Astrocyte (in vitro differentiated cells and primary cell): ENCODE results near the gene SEC22A. TPM values are rescaled to one million over a fixed set of nuclear protein-coding genes. Genes with fewer than 3 reads are reported as not detected.

Experiments
- DNase-seq: peaks from one replicate; pipeline ENCODE4 v3.0.0-alpha.2; 2010; ENCODE audit warnings: low read depth
- FAIRE-seq: peaks from 2 replicates; lab custom pipeline; 2011; peaks lifted over from hg19 to GRCh38; lab: Jason Lieb, UNC
- H2AFZ ChIP-seq: 2 replicates; pipeline ENCODE4 v1.6.0; 2012; ENCODE audit warnings: low read depth, low read length, inconsistent platforms
- H3K27ac ChIP-seq: 2 replicates; pipeline ENCODE4 v1.5.1; 2011; ENCODE audit warnings: low read depth, low read length, inconsistent platforms
- H3K27me3 ChIP-seq: 2 replicates; pipeline ENCODE4 v1.6.0; 2011; ENCODE audit warnings: low read length, inconsistent platforms; ENCODE audit not compliant: insufficient read depth
- H3K36me3 ChIP-seq: 2 replicates; pipeline ENCODE4 v1.5.1; 2011; ENCODE audit warnings: low read length, inconsistent platforms; ENCODE audit not compliant: insufficient read depth
- H3K4me1 ChIP-seq: 2 replicates; pipeline ENCODE4 v1.5.1; 2011; ENCODE audit warnings: low read length, inconsistent platforms; ENCODE audit not compliant: insufficient read depth
- H3K4me2 ChIP-seq: 2 replicates; pipeline ENCODE4 v1.6.0; 2012; ENCODE audit warnings: low read length, inconsistent platforms
- H3K4me3 ChIP-seq: 2 replicates; pipeline ENCODE4 v1.5.1; 2011; ENCODE audit warnings: low read depth, mild to moderate bottlenecking, low read length, inconsistent platforms; ENCODE audit not compliant: insufficient read depth
- H3K79me2 ChIP-seq: 2 replicates; pipeline ENCODE4 v1.6.0; 2012; ENCODE audit warnings: mild to moderate bottlenecking, low read length, inconsistent platforms; ENCODE audit not compliant: insufficient read depth
- H3K9ac ChIP-seq: 2 replicates; pipeline ENCODE4 v1.6.0; 2012; ENCODE audit warnings: mild to moderate bottlenecking, low read length, inconsistent platforms
- H3K9me3 ChIP-seq: 2 replicates; pipeline ENCODE4 v1.5.1; 2012; ENCODE audit warnings: low read depth, mild to moderate bottlenecking, low read length, inconsistent platforms; ENCODE audit not compliant: insufficient read depth
- H4K20me1 ChIP-seq: 2 replicates; pipeline ENCODE4 v1.6.0; 2012; ENCODE audit warnings: low read length, inconsistent platforms; ENCODE audit not compliant: insufficient read depth
- H3K27ac Mint-ChIP-seq: one replicate; pipeline ENCODE4 v1.8.0; 2021; ENCODE audit warnings: mild to moderate bottlenecking, mixed read lengths; ENCODE audit not compliant: unreplicated experiment
- H3K27me3 Mint-ChIP-seq: one replicate; pipeline ENCODE4 v1.8.0; 2021; ENCODE audit warnings: low read depth, mixed read lengths; ENCODE audit not compliant: unreplicated experiment
- H3K36me3 Mint-ChIP-seq: one replicate; pipeline ENCODE4 v1.8.0; 2021; ENCODE audit warnings: low read depth, mixed read lengths; ENCODE audit not compliant: unreplicated experiment
- H3K4me1 Mint-ChIP-seq: one replicate; pipeline ENCODE4 v1.8.0; 2021; ENCODE audit warnings: low read depth, mixed read lengths; ENCODE audit not compliant: unreplicated experiment
- H3K4me3 Mint-ChIP-seq: one replicate; pipeline ENCODE4 v1.8.0; 2021; ENCODE audit warnings: mild to moderate bottlenecking, moderate library complexity, mixed read lengths; ENCODE audit not compliant: unreplicated experiment
- H3K9me3 Mint-ChIP-seq: one replicate; pipeline ENCODE4 v1.8.0; 2021; ENCODE audit warnings: mild to moderate bottlenecking, mixed read lengths; ENCODE audit not compliant: unreplicated experiment
- CTCF ChIP-seq: IDR thresholded peaks from 2 replicates; pipeline ENCODE4 v1.5.1; 2011; ENCODE audit warnings: low read depth, mild to moderate bottlenecking, inconsistent platforms, low read length, moderate library complexity; ENCODE audit not compliant: insufficient read depth
- EZH2 ChIP-seq: IDR thresholded peaks from 2 replicates; pipeline ENCODE4 v1.6.1; 2012; ENCODE audit warnings: mild to moderate bottlenecking, low read length, inconsistent platforms; ENCODE audit not compliant: insufficient read depth
- total RNA-seq: library from RNA; stranded (reverse); gene quantifications from 2 replicates; pipeline ENCODE4 v1.2.1, GENCODE V29; 2021

SEC22A gene
- total RNA-seq, 1 donor from 2014 or later: 10.9 TPM

- Histone ChIP-seq H3K4me3 (no peak overlapping the region), H3K27ac (no peak overlapping the region), H3K9ac (no peak overlapping the region), H3K4me1 (no peaks in the 10 kb centered on the region), H3K9me3 (no peaks in the 10 kb centered on the region), H3K79me2 (no peaks in the 10 kb centered on the region), H3K36me3 (no peaks in the 10 kb centered on the region), H4K20me1 (no peaks in the 10 kb centered on the region), H3K4me2 (no peak overlapping the region), H3K27me3 (peaks cover 25% of the 10 kb centered on the region), H2AFZ (no peak overlapping the region)
- H3K4me3 Mint-ChIP-seq: no peak overlapping the region
- H3K9me3 Mint-ChIP-seq: no peaks in the 10 kb centered on the region
- H3K27ac Mint-ChIP-seq: no peak overlapping the region
- DNase-seq (no peak), FAIRE-seq (no peak)
- peaks cover 33% of the 10 kb centered on the region for H3K27me3 Mint-ChIP-seq
- H3K4me1 Mint-ChIP-seq: peaks cover 13% of the 10 kb centered on the region
- H3K36me3 Mint-ChIP-seq: no peaks in the 10 kb centered on the region
- TF ChIP-seq EZH2 (no peak), CTCF (no peak)
Observed at GRCh38 chr3:123314359-123315270, 112.9 kb downstream of the SEC22A start.

- Mint-ChIP-seq H3K4me1 (peaks cover 13% of the 10 kb centered on the region), H3K27me3 (peaks cover 39% of the 10 kb centered on the region), H3K4me3 (no peak overlapping the region), H3K27ac (no peak overlapping the region), H3K36me3 (no peaks in the 10 kb centered on the region), H3K9me3 (no peaks in the 10 kb centered on the region)
- H3K79me2 ChIP-seq: no peaks in the 10 kb centered on the region
- H3K4me3 ChIP-seq: no peak overlapping the region
- no peak overlapping the region for H3K4me2 ChIP-seq
- H3K27me3 ChIP-seq: peaks cover 31% of the 10 kb centered on the region
- no peaks in the 10 kb centered on the region for H4K20me1 ChIP-seq
- no peaks in the 10 kb centered on the region for H3K9me3 ChIP-seq
- H3K9ac ChIP-seq: no peak overlapping the region
- no peak overlapping the region for H3K27ac ChIP-seq
- FAIRE-seq (no peak), DNase-seq (no peak)
- no peaks in the 10 kb centered on the region for H3K36me3 ChIP-seq
- no peak overlapping the region for H2AFZ ChIP-seq
- H3K4me1 ChIP-seq: no peaks in the 10 kb centered on the region
- no peak for TF ChIP-seq CTCF
- no peak for TF ChIP-seq EZH2
Observed at GRCh38 chr3:123315271-123315595, 113.5 kb downstream of the SEC22A start.

- Mint-ChIP-seq H3K4me1 (no peaks in the 10 kb centered on the region), H3K36me3 (no peaks in the 10 kb centered on the region), H3K27ac (no peak overlapping the region), H3K9me3 (no peaks in the 10 kb centered on the region), H3K4me3 (no peak overlapping the region), H3K27me3 (peaks cover 56% of the 10 kb centered on the region)
- Histone ChIP-seq H3K27ac (no peak overlapping the region), H3K9me3 (no peaks in the 10 kb centered on the region), H3K4me3 (no peak overlapping the region), H3K27me3 (peaks cover 30% of the 10 kb centered on the region), H4K20me1 (no peaks in the 10 kb centered on the region), H3K9ac (no peak overlapping the region), H3K36me3 (no peaks in the 10 kb centered on the region), H2AFZ (no peak overlapping the region), H3K79me2 (no peaks in the 10 kb centered on the region), H3K4me1 (no peaks in the 10 kb centered on the region), H3K4me2 (no peak overlapping the region)
- FAIRE-seq (no peak), DNase-seq (no peak)
- TF ChIP-seq CTCF: no peak
- no peak for TF ChIP-seq EZH2
Observed at GRCh38 chr3:123317716-123318115, 116.0 kb downstream of the SEC22A start.
